Fibroblast of the aortic adventitia (primary cell): Measurements from ENCODE around the gene C2orf92. TPM values are rescaled to one million over a fixed set of nuclear protein-coding genes. Genes with fewer than 3 reads are reported as not detected.

Source experiments
- DNase-seq: peaks from one replicate; pipeline ENCODE4 v3.0.0-alpha.2; 2010; ENCODE audit warnings: low read depth
- H3K4me3 ChIP-seq: 2 replicates; pipeline ENCODE4 v1.5.1; 2011; ENCODE audit warnings: low read depth, mild to moderate bottlenecking, control low read depth, low read length, moderate library complexity
- total RNA-seq: library from RNA; depleted of rRNA; stranded (reverse); fragments of >200 nt; gene quantifications from 2 replicates; pipeline ENCODE4 v1.2.3, GENCODE V29; 2012; ENCODE audit warnings: low replicate concordance
- TF ChIP-seq, protein P1 (sequence below): IDR thresholded peaks from 2 replicates; pipeline ENCODE4 v1.5.1; 2011; ENCODE audit warnings: mild to moderate bottlenecking, low read length, control low read depth, inconsistent platforms; ENCODE audit not compliant: insufficient read depth

The C2orf92 gene
- total RNA-seq, 1 donor, result 2.0 TPM

DNA sequence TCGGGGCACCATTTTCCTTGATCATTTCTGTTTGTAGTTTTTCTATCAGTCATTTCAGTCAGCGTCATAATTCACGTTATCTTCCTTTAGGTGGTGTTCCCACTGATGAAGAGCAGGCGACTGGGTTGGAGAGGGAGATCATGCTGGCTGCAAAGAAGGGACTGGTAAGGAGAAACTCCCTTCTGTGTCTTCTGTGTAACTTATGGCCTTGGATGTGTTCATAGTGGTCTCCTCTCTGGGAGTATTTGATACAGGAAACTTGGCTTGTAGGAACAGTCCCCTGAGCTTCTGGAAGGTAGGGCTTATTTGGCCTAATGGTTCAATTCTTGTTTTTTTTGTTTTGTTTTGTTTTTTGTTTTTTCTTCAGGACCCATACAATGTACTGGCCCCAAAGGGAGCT, 22.5 kb upstream of the C2orf92 start:
- peak overlapping the region; percentile 96 for H3K4me3 ChIP-seq
- no peak for DNase-seq
- TF ChIP-seq, protein P1, sequence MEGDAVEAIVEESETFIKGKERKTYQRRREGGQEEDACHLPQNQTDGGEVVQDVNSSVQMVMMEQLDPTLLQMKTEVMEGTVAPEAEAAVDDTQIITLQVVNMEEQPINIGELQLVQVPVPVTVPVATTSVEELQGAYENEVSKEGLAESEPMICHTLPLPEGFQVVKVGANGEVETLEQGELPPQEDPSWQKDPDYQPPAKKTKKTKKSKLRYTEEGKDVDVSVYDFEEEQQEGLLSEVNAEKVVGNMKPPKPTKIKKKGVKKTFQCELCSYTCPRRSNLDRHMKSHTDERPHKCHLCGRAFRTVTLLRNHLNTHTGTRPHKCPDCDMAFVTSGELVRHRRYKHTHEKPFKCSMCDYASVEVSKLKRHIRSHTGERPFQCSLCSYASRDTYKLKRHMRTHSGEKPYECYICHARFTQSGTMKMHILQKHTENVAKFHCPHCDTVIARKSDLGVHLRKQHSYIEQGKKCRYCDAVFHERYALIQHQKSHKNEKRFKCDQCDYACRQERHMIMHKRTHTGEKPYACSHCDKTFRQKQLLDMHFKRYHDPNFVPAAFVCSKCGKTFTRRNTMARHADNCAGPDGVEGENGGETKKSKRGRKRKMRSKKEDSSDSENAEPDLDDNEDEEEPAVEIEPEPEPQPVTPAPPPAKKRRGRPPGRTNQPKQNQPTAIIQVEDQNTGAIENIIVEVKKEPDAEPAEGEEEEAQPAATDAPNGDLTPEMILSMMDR, result no peak

- TF ChIP-seq, protein P1, result no peak
- DNase-seq, result no peak
These were observed 18.4 kb upstream of the C2orf92 start for GRCh38 chr2:97651114-97651513.

DNA sequence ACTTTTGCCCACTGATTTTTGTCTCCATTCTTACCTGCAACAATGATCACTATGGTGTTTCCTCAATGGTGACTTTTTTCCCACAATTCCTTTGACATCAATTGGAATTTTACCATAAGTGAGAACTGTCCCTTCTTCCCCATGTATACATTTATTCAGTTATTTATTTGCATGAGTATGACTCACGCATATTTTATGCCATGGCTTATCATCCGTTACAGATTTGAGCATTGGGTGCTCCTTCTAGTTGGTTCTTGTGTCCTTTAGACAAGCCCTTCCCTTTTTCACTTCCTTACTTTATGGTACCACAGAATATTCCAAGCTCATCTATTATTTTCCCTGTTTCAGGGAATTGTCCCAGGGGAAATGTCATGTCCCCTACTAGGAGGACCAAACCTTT, 16.0 kb upstream of the C2orf92 start:
- H3K4me3 ChIP-seq, result no peak overlapping the region
- TF ChIP-seq, protein P1, result no peak
- no peak for DNase-seq

More at GRCh38 chr2:97651114-97651513, 18.4 kb upstream of the C2orf92 start:
- H3K4me3 ChIP-seq, result no peak overlapping the region

DNA sequence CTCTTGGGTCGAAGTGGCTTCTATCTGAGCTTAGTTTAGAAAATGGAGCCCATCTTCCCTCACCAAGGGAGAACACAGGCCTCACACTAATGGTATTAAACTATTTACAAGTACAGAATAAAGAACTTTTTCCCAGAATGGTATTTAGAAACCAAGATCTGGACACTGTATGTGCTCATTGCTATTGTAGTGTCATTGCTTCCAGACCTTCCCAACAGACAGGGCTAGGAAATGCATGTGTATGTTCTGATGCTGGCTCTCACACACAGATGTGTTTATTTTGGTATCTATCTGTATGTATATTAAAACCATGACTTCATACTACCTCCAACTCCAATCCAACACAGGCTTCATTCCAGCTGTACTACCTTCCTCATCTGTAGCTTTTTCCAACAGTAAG, 15.6 kb upstream of the C2orf92 start:
- no peak overlapping the region for H3K4me3 ChIP-seq
- no peak for DNase-seq
- TF ChIP-seq, protein P1, result no peak

DNA sequence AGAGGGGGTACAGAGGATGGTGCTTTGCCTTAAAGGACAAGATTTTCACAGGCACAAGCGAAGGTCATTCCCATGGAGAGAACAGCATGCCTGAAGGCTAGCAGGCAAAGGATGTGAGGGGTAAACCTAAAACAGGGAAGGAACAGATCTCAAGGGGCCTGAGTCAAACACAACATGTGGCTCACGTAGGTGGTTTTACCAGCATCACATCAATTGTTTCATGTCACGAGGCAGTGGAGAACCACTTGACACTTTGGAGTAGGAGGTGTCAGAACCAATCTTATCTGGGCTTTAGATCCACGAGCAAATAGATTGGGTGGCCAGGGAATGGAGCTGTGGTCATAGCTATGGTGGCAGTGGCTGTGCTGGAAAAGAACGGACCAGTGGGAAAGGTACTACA, 15.2 kb upstream of the C2orf92 start:
- TF ChIP-seq, protein P1, result no peak
- no peak for DNase-seq

DNA sequence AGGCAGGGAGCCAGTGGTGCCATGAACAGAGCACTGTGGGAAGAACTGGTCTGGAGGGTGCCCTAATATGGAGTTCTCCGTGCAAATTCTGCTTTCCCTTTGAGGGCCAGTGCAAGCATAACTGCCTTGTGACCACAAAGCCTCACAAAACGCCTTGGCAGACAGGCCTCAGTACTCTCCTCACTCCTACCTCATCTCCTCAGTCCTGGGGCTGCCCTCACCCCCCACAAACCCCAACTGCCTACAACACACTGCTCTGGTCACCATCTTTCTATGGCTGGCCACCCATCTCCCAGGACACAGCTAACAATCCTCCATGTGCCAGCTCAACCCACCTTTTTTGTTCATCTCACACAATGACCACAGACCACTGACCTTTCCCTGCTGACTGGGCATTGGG, 14.7 kb upstream of the C2orf92 start:
- no peak for DNase-seq
- TF ChIP-seq, protein P1, result no peak
- no peak overlapping the region for H3K4me3 ChIP-seq

More for the DNA sequence above, 15.2 kb upstream of the C2orf92 start:
- H3K4me3 ChIP-seq, result no peak overlapping the region

DNA sequence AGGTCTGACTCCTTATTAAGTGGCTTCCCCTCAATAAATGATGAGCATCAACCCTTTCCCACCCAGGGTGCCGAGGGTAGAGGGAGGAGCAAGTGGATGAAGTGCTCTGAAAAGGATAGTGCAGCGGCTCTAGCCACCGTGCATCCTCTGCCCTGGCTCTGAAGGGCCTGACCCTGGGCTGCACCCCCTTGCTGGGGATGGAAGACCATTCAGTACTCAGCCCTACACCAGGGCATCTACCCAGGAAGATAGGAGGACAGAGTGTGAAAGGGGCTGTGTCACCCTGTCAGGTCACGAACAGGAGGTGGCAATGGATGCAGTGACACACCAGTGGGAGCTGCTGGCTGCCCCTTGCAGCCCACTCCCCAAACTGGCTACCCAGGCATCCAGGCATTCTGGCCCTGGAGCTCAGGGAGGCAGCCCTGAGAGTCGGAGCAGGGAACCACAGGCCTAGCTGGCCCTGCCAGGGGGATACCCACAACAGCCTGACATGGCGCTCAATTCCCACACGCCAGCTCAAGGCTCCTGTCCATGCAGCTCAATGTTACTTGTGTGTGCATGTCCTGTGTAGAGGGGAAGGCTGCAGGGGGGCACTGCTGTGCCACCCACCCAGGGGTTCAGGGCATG, 13.3 kb upstream of the C2orf92 start:
- TF ChIP-seq, protein P1, result no peak
- no peak overlapping the region for H3K4me3 ChIP-seq
- DNase-seq, result no peak
